Activated CD8-positive, alpha-beta memory T cell treated with anti-CD3 and anti-CD28 coated beads, Interleukin-2, amount 50 U/mL, for 48 hours (primary cell): ENCODE measurements around the gene ZDHHC7.

Experiments used
- DNase-seq: peaks from one replicate; pipeline ENCODE4 v3.0.0-alpha.2; 2020

Gene ZDHHC7

DNA sequence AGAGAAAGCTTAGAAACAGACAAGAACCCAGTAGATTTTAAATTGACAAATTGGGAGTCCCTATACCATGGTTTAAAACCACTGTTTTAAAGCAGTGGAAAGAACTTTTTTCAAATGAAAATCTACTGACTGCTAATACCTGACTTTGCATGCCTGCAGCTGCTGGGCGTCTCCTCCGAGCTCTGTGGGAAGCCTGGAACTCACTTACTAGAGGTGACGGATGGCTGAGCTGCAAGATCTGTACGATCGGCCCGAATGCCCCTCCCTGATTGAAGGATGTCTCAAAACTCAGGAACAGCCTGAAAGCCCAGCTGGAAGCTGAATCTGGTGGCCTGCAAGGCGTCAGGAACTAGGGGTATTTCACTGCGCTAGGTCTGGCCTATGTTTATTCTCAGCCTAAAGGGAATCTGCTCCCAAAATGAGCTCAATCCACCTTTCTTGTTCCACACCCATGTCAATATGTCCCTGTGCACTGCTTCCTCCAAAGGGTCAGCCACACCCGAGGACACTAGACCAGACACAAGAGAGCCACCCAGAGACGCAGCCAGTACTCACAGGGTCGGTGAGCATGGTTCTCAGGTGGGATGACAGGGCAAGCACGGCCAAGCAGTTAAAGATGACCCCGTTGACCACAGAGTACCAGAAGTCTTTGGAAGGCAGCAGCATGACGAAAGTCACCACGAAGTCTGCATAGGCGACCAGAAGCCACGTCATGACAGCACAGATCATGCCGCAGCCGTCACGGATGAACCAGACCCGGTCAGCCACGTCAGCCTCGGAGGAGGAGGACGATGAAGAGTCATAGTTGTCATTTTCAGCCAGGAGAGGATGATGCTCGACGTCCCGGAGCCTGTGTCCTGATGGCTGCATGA is 21.4 kb downstream of the ZDHHC7 start:
- DNase-seq: no peak

DNA sequence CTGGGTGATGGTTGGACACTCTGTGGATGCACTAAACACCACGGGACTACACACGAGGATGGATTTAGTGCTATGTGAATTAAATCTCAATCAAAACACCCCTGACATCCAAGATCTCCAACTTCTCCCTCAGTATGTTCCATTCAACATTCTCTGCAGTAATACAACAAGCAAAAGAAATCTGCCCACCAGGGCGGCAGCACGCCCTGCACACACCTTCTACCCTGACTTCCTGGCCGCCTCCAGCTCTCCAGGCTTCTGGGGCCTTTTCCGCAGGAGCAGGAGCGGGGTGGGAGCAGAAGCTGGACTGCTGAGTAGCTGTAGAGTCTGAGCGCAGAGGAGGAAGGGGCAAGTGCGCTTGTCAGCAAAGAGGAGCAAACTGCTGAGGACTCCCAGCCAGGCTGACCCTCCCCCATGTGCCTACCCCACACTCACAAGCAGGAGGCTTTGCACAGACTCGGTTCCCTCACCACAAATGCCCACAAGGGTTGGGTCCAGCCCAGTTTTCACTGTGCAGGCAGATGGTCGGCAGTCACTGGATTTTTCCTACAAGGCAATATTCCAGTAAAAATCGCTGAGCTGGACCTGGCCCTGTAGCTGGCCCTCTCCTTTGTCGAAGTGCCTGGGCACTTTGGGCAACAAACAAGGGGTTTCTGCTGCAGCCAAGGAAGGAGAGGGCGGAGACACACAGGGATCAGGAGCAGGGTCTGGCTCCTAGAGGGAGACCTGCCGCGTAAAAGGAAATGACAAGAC is 22.8 kb downstream of the ZDHHC7 start:
- no peak for DNase-seq

GRCh38 chr16:84986879-84987278 is 24.5 kb downstream of the ZDHHC7 start:
- DNase-seq: no peak

DNA sequence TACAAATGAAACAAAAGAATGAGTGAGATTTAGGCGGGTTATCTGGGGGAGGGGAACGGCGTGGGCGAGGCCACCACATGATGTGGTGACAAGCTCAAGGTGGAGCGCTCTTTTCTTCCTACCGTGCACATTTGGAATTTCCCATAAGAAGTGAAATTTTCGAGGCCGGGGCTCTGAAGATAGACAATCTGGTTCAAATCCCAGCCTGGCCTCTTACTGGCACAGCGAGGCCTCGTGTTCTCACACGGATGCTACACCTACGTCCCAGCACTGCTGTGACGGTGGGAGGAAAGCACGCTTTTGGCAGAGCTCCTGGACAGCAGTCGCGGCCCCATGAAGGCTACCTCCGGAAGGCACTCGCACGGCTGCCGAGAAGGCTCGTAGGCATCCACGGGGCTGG is 25.2 kb downstream of the ZDHHC7 start:
- DNase-seq: no peak

- no peak for DNase-seq
These were observed 26.0 kb downstream of the ZDHHC7 start for GRCh38 chr16:84985079-84986065.

- DNase-seq: no peak
These were observed 28.9 kb downstream of the ZDHHC7 start for GRCh38 chr16:84982434-84982833.

DNA sequence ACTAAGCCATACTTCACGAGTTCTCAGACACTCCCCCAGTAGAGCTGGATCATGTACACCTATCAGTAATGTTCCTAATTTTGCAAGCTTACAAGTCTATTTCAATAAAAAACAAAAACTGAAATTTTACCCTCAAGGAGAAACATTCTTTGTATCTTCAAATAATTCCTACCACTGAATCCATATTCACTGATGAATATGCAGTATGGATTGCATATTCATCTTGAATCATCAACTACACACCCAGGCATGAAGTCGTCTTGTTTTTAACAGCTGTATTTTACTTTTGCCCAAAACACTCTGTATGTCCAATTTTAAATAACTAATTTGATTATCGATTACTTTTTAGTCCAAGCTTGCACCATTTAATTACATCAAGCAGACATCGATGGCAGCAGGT is 31.8 kb downstream of the ZDHHC7 start:
- DNase-seq: no peak

DNA sequence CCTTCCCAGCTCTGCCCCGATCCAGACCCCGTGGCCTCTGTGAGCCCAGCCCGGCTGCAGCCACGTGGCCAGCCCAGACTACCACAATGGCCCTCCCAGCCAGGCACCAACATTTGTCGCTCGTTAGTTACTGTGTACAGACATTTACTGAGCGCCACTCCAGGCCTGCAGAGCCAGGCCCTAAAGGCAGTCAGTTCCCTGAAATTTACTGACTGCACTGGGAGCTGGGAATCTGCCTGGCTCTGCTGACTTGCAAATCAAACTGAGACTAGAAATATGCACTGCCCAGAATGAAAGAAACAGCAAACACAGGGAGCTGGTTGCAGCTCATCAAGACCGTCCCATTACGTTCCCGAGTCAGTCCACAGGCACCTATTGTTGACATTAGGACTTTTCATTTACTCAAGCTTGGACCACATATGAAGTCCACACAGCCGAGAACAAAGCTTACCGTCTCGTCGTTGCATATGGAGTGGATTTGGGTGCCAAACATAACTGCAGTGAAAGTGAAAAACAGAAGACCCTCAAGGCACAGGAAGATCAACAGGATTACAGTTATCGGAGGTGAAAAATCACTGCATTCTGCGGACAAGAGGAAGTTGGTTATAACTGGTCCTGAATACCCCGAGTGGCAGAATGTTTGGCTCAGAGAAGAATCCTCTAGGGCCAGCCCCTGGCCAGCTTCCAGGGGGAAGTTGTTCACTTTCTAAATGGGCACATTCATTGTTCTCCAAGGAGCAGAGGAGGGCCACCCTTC is 34.5 kb downstream of the ZDHHC7 start:
- DNase-seq: no peak

DNA sequence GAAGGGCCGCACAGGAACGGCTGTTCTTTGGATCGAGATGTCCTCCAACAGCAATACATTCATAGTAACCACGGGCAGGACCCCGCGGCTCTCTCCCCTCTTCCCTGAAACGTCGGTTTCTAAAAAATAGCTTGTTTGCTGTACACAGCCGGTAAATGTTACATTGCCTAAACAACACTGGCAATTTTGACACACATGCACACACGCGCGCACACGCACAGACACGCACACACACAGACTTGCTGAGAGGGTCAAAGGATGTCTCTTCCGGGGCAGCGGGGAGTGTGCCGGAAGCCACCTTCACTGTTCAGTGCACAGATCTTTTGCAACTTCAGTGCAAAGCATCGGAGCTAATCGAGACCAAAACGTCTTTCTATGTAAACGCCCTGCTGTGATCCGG is 35.8 kb downstream of the ZDHHC7 start:
- no peak for DNase-seq

GRCh38 chr16:84975066-84975465 is 36.3 kb downstream of the ZDHHC7 start:
- DNase-seq: no peak

GRCh38 chr16:84973776-84974523 is 37.4 kb downstream of the ZDHHC7 start:
- no peak for DNase-seq

DNA sequence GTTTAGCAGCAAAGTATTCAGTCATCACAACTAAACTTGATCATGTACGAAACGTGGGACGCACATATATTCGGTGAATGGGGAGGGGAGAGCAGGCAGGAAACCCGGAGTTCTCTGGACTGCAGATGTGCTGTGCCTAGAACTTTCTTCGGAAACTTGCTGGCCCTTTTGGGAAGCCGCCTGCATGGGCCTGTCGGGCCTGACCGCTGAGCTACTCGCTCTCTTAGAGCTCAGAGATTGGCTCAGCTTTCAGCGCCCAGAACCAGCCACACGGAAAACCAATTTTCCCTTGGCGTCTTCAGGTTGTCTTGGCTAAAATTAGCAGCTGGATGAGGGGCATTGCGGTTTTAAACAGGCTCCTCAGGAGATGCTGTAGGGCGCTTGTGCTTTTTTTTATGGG is 38.1 kb downstream of the ZDHHC7 start:
- no peak for DNase-seq

DNA sequence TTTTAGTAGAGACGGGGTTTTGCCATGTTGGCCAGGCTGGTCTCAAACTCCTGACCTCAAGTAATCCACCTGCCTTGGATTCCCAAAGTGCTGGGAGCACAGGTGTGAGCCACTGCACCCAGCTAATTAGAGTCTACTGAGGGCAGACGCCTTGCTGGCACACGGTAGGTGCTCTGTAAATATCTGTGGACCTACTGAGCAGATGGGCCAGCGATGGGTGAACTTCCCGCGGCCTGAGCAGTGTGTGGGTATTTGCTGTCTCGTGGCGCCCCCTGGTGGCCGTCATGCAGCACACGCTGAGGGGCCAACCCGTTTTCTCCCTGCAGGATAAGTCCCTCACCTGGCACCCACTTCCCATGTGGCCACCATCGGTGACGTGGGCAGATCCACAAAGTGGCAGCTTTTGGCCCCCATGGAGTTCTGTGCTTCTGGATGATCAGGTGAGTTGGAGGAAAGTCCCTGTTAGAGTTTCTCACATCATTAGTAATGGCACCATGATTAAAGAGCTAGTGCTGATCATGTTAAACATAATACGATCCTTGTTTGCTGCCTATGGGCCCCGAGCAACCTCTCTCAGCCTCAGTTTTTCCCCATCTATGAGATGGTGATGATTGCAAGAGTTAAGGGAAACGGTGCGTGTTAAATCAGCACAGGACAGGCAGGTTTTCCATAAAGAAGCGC is 40.7 kb downstream of the ZDHHC7 start:
- peak; percentile 93 for DNase-seq

GRCh38 chr16:84967828-84968227 is 43.5 kb downstream of the ZDHHC7 start:
- DNase-seq: no peak

DNA sequence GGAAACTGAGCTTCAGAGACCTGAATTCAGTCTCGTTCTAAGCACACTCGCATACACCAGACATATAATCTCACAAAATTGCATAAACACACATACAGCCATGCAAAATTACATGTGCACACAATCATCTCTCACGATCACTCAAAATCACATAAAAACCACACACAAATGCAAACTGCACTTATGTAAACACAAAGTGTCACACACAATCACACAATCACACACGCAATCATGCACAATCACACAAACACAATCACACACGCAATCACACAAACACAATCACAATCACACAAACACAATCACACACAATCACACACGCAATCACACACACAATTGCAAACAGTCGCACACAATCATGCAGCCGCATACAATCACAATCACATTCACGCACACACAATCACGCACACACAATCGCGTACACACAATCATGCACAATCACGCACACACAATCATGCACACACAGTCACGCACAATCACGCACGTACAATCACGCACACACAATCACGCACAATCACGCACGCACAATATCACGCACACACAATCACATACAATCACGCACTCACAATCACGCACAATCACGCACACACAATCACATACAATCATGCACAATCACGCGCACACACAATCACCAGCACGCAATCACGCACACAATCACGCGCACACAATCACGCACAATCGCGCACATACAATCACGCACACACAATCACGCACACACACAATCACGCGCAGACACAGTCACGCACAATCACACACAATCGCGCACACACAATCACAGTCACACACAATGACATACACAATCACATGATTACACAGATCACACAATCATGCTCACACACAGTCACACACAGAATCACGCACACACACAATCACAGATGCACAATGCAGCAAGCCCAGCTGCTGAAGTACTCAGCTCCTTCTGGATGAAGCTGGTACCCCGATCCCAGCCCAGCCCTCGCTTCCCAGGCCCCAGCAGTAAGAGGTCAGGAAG is 45.6 kb downstream of the ZDHHC7 start:
- no peak for DNase-seq

DNA sequence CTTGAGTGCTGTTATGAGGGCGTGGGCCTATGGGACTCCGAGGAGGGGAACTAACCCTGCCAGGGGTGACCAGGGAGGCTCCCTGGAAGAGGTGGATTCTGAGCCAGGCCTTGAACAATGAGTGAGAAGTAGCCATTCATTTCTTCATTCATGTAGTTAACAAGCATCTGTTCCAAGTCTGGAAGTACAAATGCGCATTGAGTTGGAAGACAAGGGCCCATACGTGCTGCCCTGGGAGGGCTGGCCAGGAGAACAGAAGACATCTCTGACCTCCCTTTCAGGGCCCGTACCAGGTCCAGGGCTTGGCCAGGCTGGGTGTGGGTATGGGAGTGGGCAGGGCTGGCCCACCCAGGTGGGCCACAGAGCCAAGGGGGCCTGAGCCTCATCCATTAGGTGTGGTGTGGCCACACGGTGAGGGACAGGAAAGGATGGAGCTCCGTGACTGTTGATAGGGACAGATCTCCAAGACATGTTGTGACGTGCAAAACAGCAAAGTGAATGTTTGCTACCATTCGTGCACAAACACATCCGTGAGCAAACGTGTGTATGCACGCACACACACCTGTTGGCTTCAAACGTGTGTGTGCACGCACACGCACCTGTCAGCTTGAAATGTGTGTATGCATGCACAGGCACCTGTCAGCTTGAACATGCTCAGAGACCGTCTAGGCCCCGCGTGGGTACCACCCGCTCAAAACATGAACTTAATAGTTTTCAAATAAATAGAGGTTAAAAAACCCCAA is 46.8 kb downstream of the ZDHHC7 start:
- DNase-seq: no peak

GRCh38 chr16:84963066-84963465 is 48.3 kb downstream of the ZDHHC7 start:
- no peak for DNase-seq

GRCh38 chr16:84960942-84961341 is 50.4 kb downstream of the ZDHHC7 start:
- no peak for DNase-seq
